ES-I3 (cell line): ENCODE data around the gene S100A1.

Source experiments
- H3K36me3 ChIP-seq: 2 replicates; pipeline ENCODE4 v1.6.1; 2013; ENCODE audit warnings: mild to moderate bottlenecking, low read length, control low read depth, moderate library complexity; ENCODE audit not compliant: insufficient read depth
- H3K4me1 ChIP-seq: 2 replicates; pipeline ENCODE4 v1.6.1; 2013; ENCODE audit warnings: mild to moderate bottlenecking, control low read depth, low read length; ENCODE audit not compliant: insufficient read depth
- H3K9ac ChIP-seq: 2 replicates; pipeline ENCODE4 v1.6.1; 2013; ENCODE audit warnings: low read depth, mild to moderate bottlenecking, low read length, moderate library complexity
- H3K9me3 ChIP-seq: 2 replicates; pipeline ENCODE4 v1.6.1; 2013; ENCODE audit warnings: mild to moderate bottlenecking, low read length, moderate library complexity; ENCODE audit not compliant: control insufficient read depth, insufficient read depth

S100A1 gene

GRCh38 chr1:153614906-153615305 lies 13.3 kb upstream of the S100A1 start:
- H3K9me3 ChIP-seq = no peaks in the 10 kb centered on the region
- no peaks in the 10 kb centered on the region; the same call in 1 of the 2 replicates for H3K36me3 ChIP-seq
- no peak overlapping the region for H3K9ac ChIP-seq
- peaks cover 27% of the 10 kb centered on the region for H3K4me1 ChIP-seq

DNA sequence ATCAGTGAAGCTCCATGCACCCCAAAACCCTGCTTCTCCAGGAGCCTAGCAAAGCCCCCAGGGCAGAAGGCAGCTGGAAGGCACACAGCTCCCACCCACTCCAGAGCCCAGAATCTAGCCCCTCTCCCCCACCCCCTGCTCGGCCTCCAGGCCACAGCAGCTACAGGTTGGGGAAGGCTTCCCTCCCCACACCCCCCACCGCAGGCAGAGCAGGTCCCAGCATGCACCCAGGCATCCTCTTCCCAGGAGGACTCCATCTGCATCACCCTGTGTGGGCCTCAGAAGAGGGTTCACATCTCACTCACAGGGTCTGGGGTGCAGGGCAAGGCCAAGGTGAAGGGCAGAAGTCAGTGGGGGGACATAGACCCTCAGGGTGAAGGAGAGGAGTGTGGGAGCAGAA lies 12.8 kb upstream of the S100A1 start:
- Histone ChIP-seq H3K4me1 (peaks cover 22% of the 10 kb centered on the region; the same call in 1 of the 2 replicates), H3K36me3 (no peaks in the 10 kb centered on the region; the same call in 1 of the 2 replicates), H3K9me3 (no peaks in the 10 kb centered on the region), H3K9ac (no peak overlapping the region)

GRCh38 chr1:153616144-153616916 lies 11.9 kb upstream of the S100A1 start, which contains the start of gene S100A14:
Gene S100A14, minus strand, starts transcription at chr1:153616325. Its CDS starts 467 bp downstream, at chr1:153615858.
- peaks cover 20% of the 10 kb centered on the region; the same call in 1 of the 2 replicates for H3K4me1 ChIP-seq
- no peaks in the 10 kb centered on the region for H3K9me3 ChIP-seq
- H3K9ac ChIP-seq = no peak within 1 kb of the TSS
- H3K36me3 ChIP-seq = no peaks in the 10 kb centered on the region; the same call in 1 of the 2 replicates

DNA sequence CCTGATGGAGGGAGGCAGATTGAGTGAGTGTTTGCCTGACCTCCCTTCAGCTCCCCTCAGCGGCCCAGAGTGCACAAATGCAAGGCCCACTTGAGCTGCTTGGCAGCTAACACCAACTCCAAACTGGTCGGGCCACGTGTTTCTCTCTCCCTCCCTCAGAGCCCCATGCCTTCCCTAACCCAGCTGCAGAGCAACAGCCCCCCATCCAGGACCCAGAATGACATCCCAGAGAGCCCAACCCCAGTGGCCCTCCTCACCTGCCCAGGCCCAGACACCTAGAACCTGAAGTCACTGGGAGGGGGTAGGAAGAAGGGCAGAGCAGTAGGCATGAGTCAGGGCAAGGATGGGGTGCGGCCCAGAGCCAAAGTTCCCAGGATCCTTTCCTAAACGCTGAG lies 11.3 kb upstream of the S100A1 start:
- H3K36me3 ChIP-seq = no peaks in the 10 kb centered on the region; the same call in 1 of the 2 replicates
- peaks cover 15% of the 10 kb centered on the region; the same call in 1 of the 2 replicates for H3K4me1 ChIP-seq
- no peaks in the 10 kb centered on the region for H3K9me3 ChIP-seq
- no peak overlapping the region for H3K9ac ChIP-seq

DNA sequence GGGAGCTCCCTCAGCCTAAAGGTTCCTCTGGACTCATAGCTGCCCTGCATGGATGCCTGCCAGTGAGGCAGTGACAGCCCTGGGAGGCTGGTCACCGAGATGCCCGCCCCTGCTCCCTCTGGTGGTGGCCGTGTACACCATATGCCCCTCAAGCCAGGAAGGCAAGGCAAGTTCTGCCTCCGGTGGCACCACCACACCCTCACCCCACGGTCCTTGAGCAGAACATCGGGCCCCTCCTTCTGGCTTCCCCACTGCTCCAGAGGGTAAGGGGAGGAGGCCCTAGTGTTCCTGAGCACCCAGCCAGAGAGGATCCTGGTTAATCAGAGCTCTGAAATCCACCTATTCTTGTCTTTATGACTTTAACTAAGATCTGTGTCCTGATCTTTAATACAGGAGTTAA lies 10.6 kb upstream of the S100A1 start:
- no peaks in the 10 kb centered on the region for H3K9me3 ChIP-seq
- peaks cover 15% of the 10 kb centered on the region; the same call in 1 of the 2 replicates for H3K4me1 ChIP-seq
- no peak overlapping the region for H3K9ac ChIP-seq
- no peaks in the 10 kb centered on the region; the same call in none of the 2 replicates for H3K36me3 ChIP-seq

GRCh38 chr1:153619171-153619570 lies 9.1 kb upstream of the S100A1 start:
- no peaks in the 10 kb centered on the region for H3K9me3 ChIP-seq
- H3K4me1 ChIP-seq = peaks cover 18% of the 10 kb centered on the region
- H3K36me3 ChIP-seq = no peaks in the 10 kb centered on the region; the same call in none of the 2 replicates
- no peak overlapping the region for H3K9ac ChIP-seq

DNA sequence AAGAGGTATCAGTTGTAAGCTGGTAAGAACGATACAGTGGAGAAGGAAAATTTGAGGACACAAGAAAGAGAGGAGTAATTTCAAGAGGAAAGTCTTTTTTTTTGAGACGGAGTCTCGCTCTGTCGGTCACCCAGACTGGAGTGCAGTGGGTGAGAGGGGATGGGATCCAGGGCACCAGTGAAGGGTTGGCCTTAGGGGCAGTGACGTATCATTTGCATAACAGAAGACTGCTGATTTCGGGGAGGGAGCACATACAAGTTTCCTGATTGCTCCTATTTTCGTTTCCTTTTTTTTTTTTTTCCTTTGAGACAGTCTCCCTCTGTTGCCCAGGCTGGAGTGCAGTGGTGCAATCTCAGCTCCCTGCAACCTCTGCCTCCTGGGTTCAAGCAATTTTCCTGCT lies 5.1 kb upstream of the S100A1 start:
- H3K4me1 ChIP-seq = peaks cover 21% of the 10 kb centered on the region
- no peaks in the 10 kb centered on the region; the same call in none of the 2 replicates for H3K36me3 ChIP-seq
- H3K9me3 ChIP-seq = no peaks in the 10 kb centered on the region
- no peak overlapping the region for H3K9ac ChIP-seq

GRCh38 chr1:153624965-153625611 lies 3.1 kb upstream of the S100A1 start:
- no peaks in the 10 kb centered on the region; the same call in 1 of the 2 replicates for H3K36me3 ChIP-seq

GRCh38 chr1:153626477-153626903 lies 1.7 kb upstream of the S100A1 start:
- Histone ChIP-seq H3K9ac (peak overlapping the region; percentile 56), H3K4me1 (peaks cover 30% of the 10 kb centered on the region), H3K9me3 (no peaks in the 10 kb centered on the region), H3K36me3 (no peaks in the 10 kb centered on the region; the same call in 1 of the 2 replicates)

More at GRCh38 chr1:153624965-153625611, 3.1 kb upstream of the S100A1 start:
- peaks cover 30% of the 10 kb centered on the region for H3K4me1 ChIP-seq
- no peak overlapping the region for H3K9ac ChIP-seq
- H3K9me3 ChIP-seq = no peaks in the 10 kb centered on the region

DNA sequence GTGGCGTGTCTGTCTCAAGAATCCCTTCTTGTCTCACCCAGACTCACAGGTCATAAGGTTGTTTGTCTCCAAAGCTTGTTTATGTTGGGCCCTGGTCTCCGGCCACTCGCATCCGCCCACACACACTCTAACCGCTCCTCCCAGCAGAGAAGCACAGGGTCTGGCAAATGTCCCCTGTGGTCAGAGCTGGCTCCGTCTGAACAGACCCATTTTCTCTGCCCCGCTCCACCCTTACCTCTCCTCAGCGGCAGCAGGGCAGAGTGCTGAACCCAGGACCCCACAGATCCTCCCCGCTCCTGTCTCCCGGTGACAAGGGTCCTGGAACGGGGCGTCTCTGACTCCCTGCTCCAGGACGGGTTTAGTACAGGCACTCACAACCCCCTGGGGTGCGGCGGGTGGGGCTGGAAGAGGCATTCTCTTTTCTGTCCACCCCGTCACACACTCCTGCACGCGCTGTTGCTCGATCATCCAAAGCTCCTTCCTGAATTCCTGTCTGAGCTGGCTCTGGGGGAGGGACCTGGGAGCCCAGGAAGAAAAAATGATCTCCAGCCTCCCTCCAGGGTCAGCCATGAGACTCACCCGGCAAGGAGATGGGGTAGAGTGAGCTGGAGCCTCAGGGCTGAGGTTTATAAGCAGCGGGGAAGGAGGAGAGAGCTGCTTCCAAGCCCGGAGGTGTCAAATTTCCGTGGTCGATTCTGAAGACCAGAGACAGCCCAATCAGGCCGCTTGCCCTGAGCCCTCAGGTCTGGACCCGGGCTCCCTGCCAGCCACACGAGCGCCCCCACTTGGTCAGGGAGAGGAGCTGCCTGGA lies 1.1 kb upstream of the S100A1 start, which contains the start of gene S100A13:
Gene S100A13, minus strand, starts transcription at position 602 of the 811 bp plus-strand sequence. CDS start 1,033 bp downstream, outside the sequence.
- Histone ChIP-seq H3K9me3 (no peaks in the 10 kb centered on the region), H3K36me3 (no peaks in the 10 kb centered on the region; the same call in 1 of the 2 replicates), H3K4me1 (peaks cover 30% of the 10 kb centered on the region), H3K9ac (peak within 1 kb of the TSS; percentile 56)

GRCh38 chr1:153628638-153629342 lies 556 bp downstream of the S100A1 start:
- no peaks in the 10 kb centered on the region for H3K9me3 ChIP-seq
- peaks cover 26% of the 10 kb centered on the region for H3K4me1 ChIP-seq
- no peak overlapping the region for H3K9ac ChIP-seq
- H3K36me3 ChIP-seq = no peaks in the 10 kb centered on the region

DNA sequence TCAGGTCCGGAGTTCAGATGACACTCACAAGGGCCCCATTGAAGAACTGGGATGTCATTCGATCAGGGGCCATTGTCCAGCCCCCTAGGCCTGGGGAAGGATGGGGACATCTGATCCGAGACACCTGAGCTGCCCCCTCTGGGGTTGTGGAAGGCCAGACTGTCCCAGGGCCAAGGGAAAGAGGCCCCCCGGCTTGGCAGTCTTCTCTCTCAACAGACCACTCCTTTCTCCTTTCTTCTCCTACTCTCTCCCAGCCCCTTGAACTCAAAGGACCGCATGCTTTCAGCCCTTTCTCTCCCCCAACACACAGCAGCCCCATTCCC lies 1.1 kb downstream of the S100A1 start:
- Histone ChIP-seq H3K9me3 (no peaks in the 10 kb centered on the region), H3K9ac (no peak overlapping the region), H3K36me3 (no peaks in the 10 kb centered on the region), H3K4me1 (peaks cover 21% of the 10 kb centered on the region; the same call in 1 of the 2 replicates)

GRCh38 chr1:153629971-153630370 lies 1.7 kb downstream of the S100A1 start:
- H3K36me3 ChIP-seq = no peaks in the 10 kb centered on the region
- no peak overlapping the region for H3K9ac ChIP-seq
- peaks cover 21% of the 10 kb centered on the region; the same call in 1 of the 2 replicates for H3K4me1 ChIP-seq
- H3K9me3 ChIP-seq = no peaks in the 10 kb centered on the region
